Mesenchymal stem cell (in vitro differentiated cells and primary cell): ENCODE results near the gene R3HDM1.

ENCODE experiments used
- DNase-seq: peaks from one replicate; pipeline ENCODE4 v3.0.0-alpha.2; 2013
- H2AFZ ChIP-seq: one replicate; pipeline ENCODE4 v1.6.1; 2013; ENCODE audit warnings: low read depth, mild to moderate bottlenecking, control low read depth, inconsistent platforms, low read length, moderate library complexity
- H2AK5ac ChIP-seq: 2 replicates; pipeline ENCODE4 v1.6.1; 2013; ENCODE audit warnings: low read length, moderate library complexity, mild to moderate bottlenecking, inconsistent platforms; ENCODE audit not compliant: severe bottlenecking
- H2BK120ac ChIP-seq: one replicate; pipeline ENCODE4 v1.6.1; 2013; ENCODE audit warnings: low read depth, mild to moderate bottlenecking, inconsistent platforms, low read length, moderate library complexity
- H2BK12ac ChIP-seq, 2 experiments: one replicate each; pipeline ENCODE4 v1.6.1; 2013; ENCODE audit warnings: inconsistent platforms in 2 of 2, low read length in 2 of 2, mild to moderate bottlenecking in 2 of 2, moderate library complexity in 2 of 2, control low read depth in 1 of 2
- H2BK15ac ChIP-seq: one replicate; pipeline ENCODE4 v1.6.1; 2013; ENCODE audit warnings: mild to moderate bottlenecking, low read depth, inconsistent platforms; ENCODE audit not compliant: poor library complexity, severe bottlenecking
- H2BK5ac ChIP-seq: 2 replicates; pipeline ENCODE4 v1.6.1; 2013; ENCODE audit warnings: low read depth, mild to moderate bottlenecking, low read length, control low read depth, inconsistent platforms; ENCODE audit not compliant: poor library complexity, severe bottlenecking
- H3K14ac ChIP-seq, 2 experiments: one replicate each; pipeline ENCODE4 v1.6.1; 2013; ENCODE audit warnings: inconsistent platforms in 2 of 2, low read length in 2 of 2, control low read depth in 1 of 2, mild to moderate bottlenecking in 1 of 2, moderate library complexity in 1 of 2
- H3K18ac ChIP-seq, 2 experiments: one replicate each; pipeline ENCODE4 v1.6.1; 2013; ENCODE audit warnings: inconsistent platforms in 2 of 2, low read length in 2 of 2, control low read depth in 1 of 2, low read depth in 1 of 2, mild to moderate bottlenecking in 1 of 2
- H3K23ac ChIP-seq, 2 experiments: one replicate each; pipeline ENCODE4 v1.6.1; 2013; ENCODE audit warnings: inconsistent platforms in 2 of 2, low read length in 2 of 2, mild to moderate bottlenecking in 2 of 2, moderate library complexity in 2 of 2, control low read depth in 1 of 2
- H3K27ac ChIP-seq: 2 replicates; pipeline ENCODE4 v1.5.1; 2013; ENCODE audit warnings: mild to moderate bottlenecking, moderate library complexity, low read length, control low read depth, inconsistent platforms; ENCODE audit not compliant: poor library complexity, severe bottlenecking
- H3K27me3 ChIP-seq, 2 experiments: 2 replicates each; pipeline versions ENCODE4 v1.6.1 to v1.7.0; 2013; ENCODE audit warnings: low read length in 2 of 2, mild to moderate bottlenecking in 2 of 2, moderate library complexity in 2 of 2, control low read depth in 1 of 2, inconsistent platforms in 1 of 2; ENCODE audit not compliant: control insufficient read depth in 1 of 2, insufficient read depth in 1 of 2
- H3K36me3 ChIP-seq, 2 experiments: 2 replicates each; pipeline versions ENCODE4 v1.6.1 to v1.7.0; 2013; ENCODE audit warnings: low read length in 2 of 2, control low read depth in 1 of 2, inconsistent platforms in 1 of 2, low read depth in 1 of 2, mild to moderate bottlenecking in 1 of 2; ENCODE audit not compliant: insufficient read depth in 2 of 2, control insufficient read depth in 1 of 2
- H3K4ac ChIP-seq, 2 experiments: one replicate each; pipeline ENCODE4 v1.6.1; 2013; ENCODE audit warnings: inconsistent platforms in 2 of 2, low read length in 2 of 2, mild to moderate bottlenecking in 2 of 2, moderate library complexity in 2 of 2, control low read depth in 1 of 2, low read depth in 1 of 2
- H3K4me1 ChIP-seq: 2 replicates; pipeline ENCODE4 v1.6.1; 2013; ENCODE audit warnings: low read depth, low read length, control low read depth; ENCODE audit not compliant: control insufficient read depth, insufficient read depth
- H3K4me2 ChIP-seq: 2 replicates; pipeline ENCODE4 v1.6.1; 2013; ENCODE audit warnings: low read length, mild to moderate bottlenecking, inconsistent platforms; ENCODE audit not compliant: poor library complexity, severe bottlenecking
- H3K4me3 ChIP-seq, 2 experiments: 2 replicates each; pipeline versions ENCODE4 v1.5.1 to v1.7.0; 2013; ENCODE audit warnings: low read length in 2 of 2, mild to moderate bottlenecking in 2 of 2, control low read depth in 1 of 2, low read depth in 1 of 2; ENCODE audit not compliant: insufficient read depth in 1 of 2
- H3K79me1 ChIP-seq: replicated peaks from 2 replicates; pipeline ENCODE4 v1.6.1; 2013; ENCODE audit warnings: mild to moderate bottlenecking, control low read depth, low read length, inconsistent platforms; ENCODE audit not compliant: poor library complexity, severe bottlenecking
- H3K9ac ChIP-seq: 2 replicates; pipeline ENCODE4 v1.7.0; 2013; ENCODE audit warnings: mild to moderate bottlenecking, low read length, moderate library complexity
- H3K9me3 ChIP-seq: 2 replicates; pipeline ENCODE4 v1.7.0; 2013; ENCODE audit warnings: mild to moderate bottlenecking, low read length; ENCODE audit not compliant: control insufficient read depth
- H4K8ac ChIP-seq: one replicate; pipeline ENCODE4 v1.6.1; 2013; ENCODE audit warnings: inconsistent platforms, mild to moderate bottlenecking, low read length, moderate library complexity
- H4K91ac ChIP-seq: one replicate; pipeline ENCODE4 v1.6.1; 2013; ENCODE audit warnings: mild to moderate bottlenecking, low read length, inconsistent platforms
- WGBS: methylation state at CpG from one replicate; pipeline ENCODE4 v1.1.7; 2013; ENCODE audit warnings: mixed read lengths; 5-methylcytosine and 5-hydroxymethylcytosine counted together

Gene R3HDM1

DNA sequence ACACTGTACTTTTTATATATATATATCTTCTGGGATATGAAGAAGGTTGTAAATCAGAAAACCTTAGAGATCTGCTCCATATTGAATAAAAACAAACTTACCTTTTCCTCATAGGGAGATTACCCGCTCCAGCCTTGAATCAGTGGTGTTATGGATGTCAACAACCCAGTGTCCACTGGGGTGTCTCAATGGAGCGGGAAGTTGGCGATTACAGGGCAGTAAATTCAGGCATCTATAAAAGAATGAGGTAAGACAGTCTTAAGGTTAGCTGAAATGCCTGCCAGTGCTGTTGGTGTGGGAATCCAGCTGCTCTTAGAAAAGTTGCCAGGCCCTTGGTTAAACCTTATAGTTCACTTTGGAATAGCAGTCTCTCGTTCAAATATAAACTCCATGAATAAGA is 102.3 kb downstream of the R3HDM1 start:
- no peak overlapping the region for H2AFZ ChIP-seq
- no peaks in the 10 kb centered on the region for H3K9me3 ChIP-seq
- no peak overlapping the region for H2BK15ac ChIP-seq
- no peak overlapping the region for H3K4me2 ChIP-seq
- no peak overlapping the region for H3K27ac ChIP-seq
- no peak overlapping the region for H3K9ac ChIP-seq
- H3K4me1 ChIP-seq: no peaks in the 10 kb centered on the region
- H4K8ac ChIP-seq: no peak overlapping the region
- H3K79me1 ChIP-seq: peaks cover 1% of the 10 kb centered on the region
- H4K91ac ChIP-seq: no peak overlapping the region
- H2BK5ac ChIP-seq: no peak overlapping the region
- DNase-seq: no peak
- H3K14ac ChIP-seq: no peak overlapping the region
- no peak overlapping the region for H3K4me3 ChIP-seq
- H3K36me3 ChIP-seq: peaks cover 0 to 41% of the 10 kb centered on the region in 2 experiments
- H2BK12ac ChIP-seq: no peak overlapping the region
- H3K18ac ChIP-seq: no peak overlapping the region
- H2AK5ac ChIP-seq: no peak overlapping the region
- WGBS: over 99% methylated on average over 3 of the region's 4 CpGs
- H3K27me3 ChIP-seq: no peaks in the 10 kb centered on the region
- H2BK120ac ChIP-seq: no peak overlapping the region
- H3K4ac ChIP-seq: no peak overlapping the region
- H3K23ac ChIP-seq: no peak overlapping the region

- no peak overlapping the region for H3K4me3 ChIP-seq
- no peak overlapping the region for H3K4ac ChIP-seq
- H3K4me2 ChIP-seq: no peak overlapping the region
- no peak overlapping the region for H2AFZ ChIP-seq
- no peak overlapping the region for H2BK120ac ChIP-seq
- no peak overlapping the region for H2BK5ac ChIP-seq
- H2BK12ac ChIP-seq: no peak overlapping the region
- H3K36me3 ChIP-seq: peaks cover 0 to 52% of the 10 kb centered on the region in 2 experiments
- H2BK15ac ChIP-seq: no peak overlapping the region
- H3K27ac ChIP-seq: no peak overlapping the region
- no peaks in the 10 kb centered on the region for H3K79me1 ChIP-seq
- H3K4me1 ChIP-seq: no peaks in the 10 kb centered on the region
- no peak overlapping the region for H3K9ac ChIP-seq
- no peak overlapping the region for H3K14ac ChIP-seq
- DNase-seq: no peak
- no peak overlapping the region for H2AK5ac ChIP-seq
- no peak overlapping the region for H3K23ac ChIP-seq
- H3K27me3 ChIP-seq: no peaks in the 10 kb centered on the region
- H3K18ac ChIP-seq: no peak overlapping the region
- H4K91ac ChIP-seq: no peak overlapping the region
- no peaks in the 10 kb centered on the region for H3K9me3 ChIP-seq
- H4K8ac ChIP-seq: no peak overlapping the region
- 100% methylated on average over 5 of the region's 6 CpGs for WGBS
These were observed 104.0 kb downstream of the R3HDM1 start for GRCh38 chr2:135635212-135635835.

GRCh38 chr2:135636982-135637381 is 105.7 kb downstream of the R3HDM1 start:
- no peak overlapping the region for H4K8ac ChIP-seq
- no peak overlapping the region for H4K91ac ChIP-seq
- H3K23ac ChIP-seq: no peak overlapping the region
- H3K27ac ChIP-seq: no peak overlapping the region
- 86% methylated on average over 1 of the region's 1 CpG for WGBS
- no peaks in the 10 kb centered on the region for H3K9me3 ChIP-seq
- no peak for DNase-seq
- no peak overlapping the region for H3K4ac ChIP-seq
- H3K36me3 ChIP-seq: peaks cover 0 to 48% of the 10 kb centered on the region in 2 experiments
- H2BK12ac ChIP-seq: no peak overlapping the region
- no peak overlapping the region for H3K9ac ChIP-seq
- H2BK15ac ChIP-seq: no peak overlapping the region
- no peak overlapping the region for H3K18ac ChIP-seq
- no peak overlapping the region for H3K14ac ChIP-seq
- H2AFZ ChIP-seq: no peak overlapping the region
- no peak overlapping the region for H2BK5ac ChIP-seq
- no peak overlapping the region for H3K4me3 ChIP-seq
- no peaks in the 10 kb centered on the region for H3K4me1 ChIP-seq
- no peak overlapping the region for H2AK5ac ChIP-seq
- no peak overlapping the region for H3K4me2 ChIP-seq
- no peaks in the 10 kb centered on the region for H3K79me1 ChIP-seq
- H2BK120ac ChIP-seq: no peak overlapping the region
- no peaks in the 10 kb centered on the region for H3K27me3 ChIP-seq

- Histone ChIP-seq H3K9ac (no peak overlapping the region), H3K27me3 (no peaks in the 10 kb centered on the region), H3K36me3 (peaks cover 0 to 45% of the 10 kb centered on the region in 2 experiments), H4K8ac (no peak overlapping the region), H2BK120ac (no peak overlapping the region), H3K4me2 (no peak overlapping the region), H2AK5ac (no peak overlapping the region), H3K4me3 (no peak overlapping the region), H2AFZ (no peak overlapping the region), H3K79me1 (no peaks in the 10 kb centered on the region), H3K27ac (no peak overlapping the region), H3K4ac (no peak overlapping the region), H3K14ac (no peak overlapping the region), H2BK15ac (no peak overlapping the region), H3K23ac (no peak overlapping the region), H3K18ac (no peak overlapping the region), H2BK12ac (no peak overlapping the region), H3K9me3 (no peaks in the 10 kb centered on the region), H4K91ac (no peak overlapping the region), H3K4me1 (no peaks in the 10 kb centered on the region), H2BK5ac (no peak overlapping the region)
- 97% methylated on average over 4 of the region's 4 CpGs for WGBS
- no peak for DNase-seq
These were observed 106.3 kb downstream of the R3HDM1 start for GRCh38 chr2:135637456-135638087.
